ENCODE measurements around the gene HABP2. TPM values are rescaled to one million over a fixed set of nuclear protein-coding genes. Genes with fewer than 3 reads are reported as not detected.

Gene HABP2
- polyA plus RNA-seq, 1 of the 3 experiments (the other 2 are of a cell fraction): not detected

- no peak for DNase-seq
- Histone ChIP-seq H3K79me2 (ENCODE audit: insufficient read depth) (no peaks in the 10 kb centered on the region), H3K4me1 (ENCODE audit: control insufficient read depth in 1 of 2, insufficient read depth in 2 of 2, low read depth in 1 of 2, low read length in 1 of 2) (peaks cover 3 to 18% of the 10 kb centered on the region in 2 experiments; a peak in 2 of 4 replicates), H3K27me3 (ENCODE audit: insufficient read depth) (no peaks in the 10 kb centered on the region), H3K9ac (no peak overlapping the region), H3K4me3 (ENCODE audit: low read depth in 2 of 2, low read length in 1 of 2) (no peak overlapping the region), H3F3A (replicated peaks; ENCODE audit: insufficient read depth) (no peaks in the 10 kb centered on the region), H4K20me1 (ENCODE audit: insufficient read depth) (no peaks in the 10 kb centered on the region), H2AFZ (ENCODE audit: low read depth) (no peak overlapping the region), H3K9me2 (no peaks in the 10 kb centered on the region), H3K9me3 (no peaks in the 10 kb centered on the region), H3K4me2 (no peak overlapping the region), H3K36me3 (replicated peaks in 1 of 2; ENCODE audit: control insufficient read depth in 1 of 2, insufficient read depth in 2 of 2, low read length in 1 of 2) (no peaks in the 10 kb centered on the region), H3K27ac (ENCODE audit: low read depth in 2 of 2, low read length in 1 of 2) (no peak overlapping the region)
- CTCF ChIA-PET: interaction anchor here (0.5 to 5.3 kb wide), 12 partner anchors 10 to 1047 kb away, joined by 3 to 48 read pairs (median 10); no protein-coding TSS in a partner anchor
- no peak for TF ChIP-seq POLR2AphosphoS5 (IDR thresholded peaks at IDR 0.05; ENCODE audit: low read depth, low read length)
- no peak for TF ChIP-seq GATA2 (CRISPR knock-in tag; IDR thresholded peaks at IDR 0.05)
- TF ChIP-seq USF1 (IDR thresholded peaks at IDR 0.05; ENCODE audit: borderline replicate concordance, low read depth): no peak
- no peak for TF ChIP-seq USF2 (IDR thresholded peaks at IDR 0.05; ENCODE audit: borderline replicate concordance, low read depth, low read length)
- TF ChIP-seq SMC3 (IDR thresholded peaks at IDR 0.05; ENCODE audit: low read depth, low read length): no peak
- TF ChIP-seq REST (IDR thresholded peaks at IDR 0.05; ENCODE audit: low read depth, low read length): no peak
- TF ChIP-seq NFIC (IDR thresholded peaks at IDR 0.05; ENCODE audit: borderline replicate concordance): no peak
- no peak for TF ChIP-seq CHD2 (IDR thresholded peaks at IDR 0.05; ENCODE audit: low read length, partially characterized antibody)
- TF ChIP-seq RFX5 (IDR thresholded peaks at IDR 0.05; ENCODE audit: low read length): no peak
- TF ChIP-seq NRF1 (IDR thresholded peaks at IDR 0.05; ENCODE audit: low read depth, low read length): no peak
- WGBS (ENCODE audit: low lambda C conversion rate): 78% methylated on average over 4 of the region's 4 CpGs
- POLR2A ChIA-PET: no interaction called here
Observed at GRCh38 chr10:113522460-113522859, 30.4 kb upstream of the HABP2 start.

GRCh38 chr10:113523071-113523470, 29.8 kb upstream of the HABP2 start:
- H2AFZ ChIP-seq (ENCODE audit: low read depth): peak overlapping the region; percentile 8; the same call in 1 of the 2 replicates
- no peaks in the 10 kb centered on the region for H3K79me2 ChIP-seq (ENCODE audit: insufficient read depth)
- POLR2A ChIA-PET: no interaction called here
- TF ChIP-seq ELF1 (IDR thresholded peaks at IDR 0.05): no peak
- TF ChIP-seq GABPA (IDR thresholded peaks at IDR 0.05; ENCODE audit: low read depth): no peak
- TF ChIP-seq EP300 (IDR thresholded peaks at IDR 0.05; ENCODE audit: borderline replicate concordance in 1 of 2, low read depth in 1 of 2, low read length in 1 of 2): no peak
- no peak for TF ChIP-seq CHD2 (IDR thresholded peaks at IDR 0.05; ENCODE audit: low read length, partially characterized antibody)
- TF ChIP-seq NFIC (IDR thresholded peaks at IDR 0.05; ENCODE audit: borderline replicate concordance): no peak
- TF ChIP-seq MXI1 (IDR thresholded peaks at IDR 0.05; ENCODE audit: low read depth, low read length): no peak
- no peak for TF ChIP-seq FOSL2 (IDR thresholded peaks at IDR 0.05; ENCODE audit: borderline replicate concordance, low read depth)
- TF ChIP-seq IRF3 (IDR thresholded peaks at IDR 0.05; ENCODE audit: low read depth, low read length): no peak
- no peak for TF ChIP-seq TAF1 (IDR thresholded peaks at IDR 0.05; ENCODE audit: borderline replicate concordance, low read depth, low read length)
- TF ChIP-seq YY1 (IDR thresholded peaks at IDR 0.05; ENCODE audit: low read depth): no peak
- TF ChIP-seq SIN3A (IDR thresholded peaks at IDR 0.05; ENCODE audit: borderline replicate concordance, low read depth, low read length): no peak
- no peak for TF ChIP-seq RFX5 (IDR thresholded peaks at IDR 0.05; ENCODE audit: low read length)

More at GRCh38 chr10:113523071-113523470, 29.8 kb upstream of the HABP2 start:
- H3K27ac ChIP-seq (ENCODE audit: low read depth in 2 of 2, low read length in 1 of 2): no peak overlapping the region
- H3F3A ChIP-seq (replicated peaks; ENCODE audit: insufficient read depth): no peaks in the 10 kb centered on the region
- CTCF ChIA-PET: interaction anchor here (0.7 to 5.3 kb wide), 6 partner anchors 9 to 138 kb away, joined by 3 to 48 read pairs (median 13); no protein-coding TSS in a partner anchor
- peaks cover 3 to 18% of the 10 kb centered on the region in 2 experiments; a peak in 2 of 4 replicates for H3K4me1 ChIP-seq (ENCODE audit: control insufficient read depth in 1 of 2, insufficient read depth in 2 of 2, low read depth in 1 of 2, low read length in 1 of 2)
- H3K9ac ChIP-seq: no peak overlapping the region
- no peaks in the 10 kb centered on the region for H3K27me3 ChIP-seq (ENCODE audit: insufficient read depth)
- no peak for DNase-seq
- WGBS (ENCODE audit: low lambda C conversion rate): 73% methylated on average over 5 of the region's 5 CpGs
- no peak overlapping the region for H3K4me2 ChIP-seq
- H3K36me3 ChIP-seq (replicated peaks in 1 of 2; ENCODE audit: control insufficient read depth in 1 of 2, insufficient read depth in 2 of 2, low read length in 1 of 2): no peaks in the 10 kb centered on the region
- no peaks in the 10 kb centered on the region for H3K9me3 ChIP-seq
- H4K20me1 ChIP-seq (ENCODE audit: insufficient read depth): no peaks in the 10 kb centered on the region
- H3K4me3 ChIP-seq (ENCODE audit: low read depth in 2 of 2, low read length in 1 of 2): no peak overlapping the region
- H3K9me2 ChIP-seq: no peaks in the 10 kb centered on the region

Data from SK-N-SH (cell line).